ENCODE data around the gene MYO5A. TPM values are rescaled to one million over a fixed set of nuclear protein-coding genes. Genes with fewer than 3 reads are reported as not detected.
A peak's percentile ranks its signal among the peaks of the same experiment; 100 is the strongest.

MYO5A gene
- total RNA-seq, 1 donor from 2014 or later: 6.5 TPM

GRCh38 chr15:52328680-52329079 is 200.0 kb downstream of the MYO5A start:
- no peaks in the 10 kb centered on the region for H3K27me3 ChIP-seq (ENCODE audit: low read depth)
- H3K4me1 ChIP-seq: no peaks in the 10 kb centered on the region
- no peak overlapping the region for H3K4me3 ChIP-seq
- H3K36me3 ChIP-seq: peaks cover 31% of the 10 kb centered on the region
- H3K9me3 ChIP-seq (replicated peaks): no peaks in the 10 kb centered on the region
- DNase-seq: no peak
- no peak overlapping the region for H3K27ac ChIP-seq (replicated peaks)
- TF ChIP-seq CTCF (IDR thresholded peaks at IDR 0.05; ENCODE audit: borderline replicate concordance): no peak
- intact Hi-C loops (cut with micrococcal nuclease): loop anchor here (10.0 kb wide), 1 partner anchor 64 kb away; no protein-coding TSS in a partner anchor

GRCh38 chr15:52326756-52327155 is 201.9 kb downstream of the MYO5A start:
- no peak for TF ChIP-seq CTCF (IDR thresholded peaks at IDR 0.05; ENCODE audit: borderline replicate concordance)
- H3K4me1 ChIP-seq: no peaks in the 10 kb centered on the region
- intact Hi-C loops (cut with micrococcal nuclease): loop anchor here (10.0 kb wide), 1 partner anchor 62 kb away; no protein-coding TSS in a partner anchor
- no peaks in the 10 kb centered on the region for H3K9me3 ChIP-seq (replicated peaks)
- no peak overlapping the region for H3K4me3 ChIP-seq
- H3K36me3 ChIP-seq: peaks cover 31% of the 10 kb centered on the region
- no peaks in the 10 kb centered on the region for H3K27me3 ChIP-seq (ENCODE audit: low read depth)
- DNase-seq: no peak
- no peak overlapping the region for H3K27ac ChIP-seq (replicated peaks)

- Histone ChIP-seq H3K9me3 (replicated peaks) (no peaks in the 10 kb centered on the region), H3K4me1 (peaks cover 1% of the 10 kb centered on the region), H3K27ac (replicated peaks) (no peak overlapping the region), H3K27me3 (ENCODE audit: low read depth) (no peaks in the 10 kb centered on the region), H3K4me3 (no peak overlapping the region), H3K36me3 (peaks cover 33% of the 10 kb centered on the region)
- intact Hi-C loops (cut with micrococcal nuclease): loop anchor here (10.0 kb wide), 1 partner anchor 59 kb away; no protein-coding TSS in a partner anchor
- no peak for TF ChIP-seq CTCF (IDR thresholded peaks at IDR 0.05; ENCODE audit: borderline replicate concordance)
- no peak for DNase-seq
These were observed 204.6 kb downstream of the MYO5A start for GRCh38 chr15:52324109-52324508.

- H3K4me1 ChIP-seq: peaks cover 8% of the 10 kb centered on the region
- H3K4me3 ChIP-seq: no peak overlapping the region
- H3K36me3 ChIP-seq: peaks cover 50% of the 10 kb centered on the region
- no peaks in the 10 kb centered on the region for H3K27me3 ChIP-seq (ENCODE audit: low read depth)
- DNase-seq: peak; percentile 73
- no peaks in the 10 kb centered on the region for H3K9me3 ChIP-seq (replicated peaks)
- intact Hi-C loops (cut with micrococcal nuclease): no loop called here
- no peak for TF ChIP-seq CTCF (IDR thresholded peaks at IDR 0.05; ENCODE audit: borderline replicate concordance)
- H3K27ac ChIP-seq (replicated peaks): peak overlapping the region; percentile 51
These were observed 209.8 kb downstream of the MYO5A start for GRCh38 chr15:52318729-52319500.

- no peak overlapping the region for H3K27ac ChIP-seq (replicated peaks)
- intact Hi-C loops (cut with micrococcal nuclease): no loop called here
- H3K9me3 ChIP-seq (replicated peaks): no peaks in the 10 kb centered on the region
- peaks cover 8% of the 10 kb centered on the region for H3K4me1 ChIP-seq
- no peaks in the 10 kb centered on the region for H3K27me3 ChIP-seq (ENCODE audit: low read depth)
- no peak overlapping the region for H3K4me3 ChIP-seq
- TF ChIP-seq CTCF (IDR thresholded peaks at IDR 0.05; ENCODE audit: borderline replicate concordance): no peak
- no peak for DNase-seq
- peaks cover 59% of the 10 kb centered on the region for H3K36me3 ChIP-seq
These were observed 211.0 kb downstream of the MYO5A start for GRCh38 chr15:52317688-52318087.
